Lower leg skin (tissue), 3 donors: ENCODE data around the gene DENND1A.

Experiments
- CTCF ChIP-seq, 3 donors: fragments of 450-650 bp; IDR thresholded peaks; one replicate each; pipeline ENCODE4 v1.5.1; 2016; ENCODE audit warnings: antibody characterized with exemption in 3 of 3, mild to moderate bottlenecking in 3 of 3, moderate library complexity in 2 of 3
- POLR2A ChIP-seq, 2 donors: fragments of 450-650 bp; IDR thresholded peaks; one replicate each; pipeline ENCODE4 v1.6.1; 2016 to 2017; ENCODE audit warnings: antibody characterized with exemption in 2 of 2, mild to moderate bottlenecking in 1 of 2, moderate library complexity in 1 of 2

- TF ChIP-seq POLR2A (IDR thresholded peaks at IDR 0.05), result no peak
- no peak for TF ChIP-seq CTCF (IDR thresholded peaks at IDR 0.05)
Observed at GRCh38 chr9:123834218-123834888, 95.6 kb downstream of the DENND1A start.
